Large intestine (tissue), 3 donors: ENCODE data around the gene EMC8. TPM values are rescaled to one million over a fixed set of nuclear protein-coding genes. Genes with fewer than 3 reads are reported as not detected.

Experiments
- DNase-seq, 2 donors: peaks; one replicate each; pipeline versions ENCODE4 v3.0.0 to v3.0.0-alpha.2; 2013
- H3K27ac ChIP-seq: one replicate; pipeline ENCODE4 v1.5.1; 2013; ENCODE audit warnings: low read length
- H3K27me3 ChIP-seq: 2 replicates; pipeline ENCODE4 v1.6.1; 2013; ENCODE audit warnings: low read length; ENCODE audit not compliant: control insufficient read depth, insufficient read depth
- H3K36me3 ChIP-seq: 2 replicates; pipeline ENCODE4 v1.6.1; 2013; ENCODE audit warnings: low read length; ENCODE audit not compliant: control insufficient read depth, insufficient read depth
- H3K4me1 ChIP-seq: one replicate; pipeline ENCODE4 v1.6.1; 2013; ENCODE audit warnings: low read length; ENCODE audit not compliant: control insufficient read depth, insufficient read depth
- H3K4me3 ChIP-seq: one replicate; pipeline ENCODE4 v1.5.1; 2013; ENCODE audit warnings: low read length
- H3K9me3 ChIP-seq: one replicate; pipeline ENCODE4 v1.6.1; 2013; ENCODE audit warnings: mild to moderate bottlenecking, low read depth, low read length, moderate library complexity; ENCODE audit not compliant: control insufficient read depth
- WGBS: methylation state at CpG from one replicate; pipeline ENCODE4 v1.1.5; 2013; ENCODE audit warnings: low lambda C conversion rate; ENCODE audit not compliant: insufficient coverage; 5-methylcytosine and 5-hydroxymethylcytosine counted together
- polyA plus RNA-seq: library from polyadenylated mRNA; unstranded; fragments of 120-200 nt; gene quantifications from one replicate; pipeline ENCODE4 v1.2.1, GENCODE V29; 2013

EMC8 gene
- polyA plus RNA-seq, 1 donor = 25.2 TPM

DNA sequence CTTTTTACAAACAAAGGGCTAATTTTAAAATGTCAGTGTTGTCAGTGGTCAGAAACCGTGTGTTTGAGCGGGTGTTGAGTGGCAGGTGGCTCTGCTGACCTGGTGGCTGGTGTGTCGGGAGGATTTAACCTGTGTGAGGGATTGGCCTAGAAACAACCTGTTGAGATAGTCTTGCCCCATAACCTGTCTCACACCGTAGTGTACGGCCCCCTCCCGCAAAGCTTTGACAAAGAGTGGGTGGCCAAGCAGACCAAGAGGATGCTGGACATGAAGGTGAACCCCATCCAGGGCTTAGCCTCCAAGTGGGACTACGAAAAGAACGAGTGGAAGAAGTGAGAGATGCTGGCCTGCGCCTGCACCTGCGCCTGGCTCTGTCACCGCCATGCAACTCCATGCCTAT, 7.2 kb upstream of the EMC8 start:
- Histone ChIP-seq H3K4me3 (no peak overlapping the region), H3K4me1 (no peaks in the 10 kb centered on the region), H3K27me3 (peaks cover 8% of the 10 kb centered on the region), H3K27ac (no peak overlapping the region), H3K9me3 (peaks cover 4% of the 10 kb centered on the region), H3K36me3 (peaks cover 54% of the 10 kb centered on the region)
- no peak for DNase-seq
- no CpG with 5 or more reads among the region's 11 CpGs for WGBS

DNA sequence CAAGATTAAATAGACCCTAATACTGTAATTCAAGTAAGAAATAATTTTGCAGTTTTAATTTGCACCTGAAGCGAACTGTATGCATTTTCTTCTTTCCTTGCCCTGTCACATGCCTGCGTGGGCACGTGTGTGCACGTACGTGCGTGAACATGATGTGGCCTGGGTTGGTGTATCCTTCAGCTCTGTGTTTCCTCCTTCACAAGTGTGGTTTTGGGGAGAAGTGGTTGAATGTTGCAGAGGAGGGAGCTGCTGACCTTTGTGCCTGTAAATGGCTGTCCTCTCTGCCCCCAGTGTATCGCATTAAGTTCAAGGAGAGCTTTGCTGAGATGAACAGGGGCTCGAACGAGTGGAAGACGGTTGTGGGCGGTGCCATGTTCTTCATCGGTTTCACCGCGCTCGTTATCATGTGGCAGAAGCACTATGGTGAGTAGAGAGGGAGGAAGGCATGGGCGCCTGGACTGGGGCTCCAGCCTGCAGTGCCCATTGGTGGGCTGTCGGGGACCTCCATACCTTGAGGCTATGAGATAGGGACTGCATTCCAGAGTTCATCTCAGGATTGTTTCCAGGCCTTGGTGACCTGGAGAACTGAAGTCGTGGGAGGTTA, 6.2 kb upstream of the EMC8 start:
- WGBS = no CpG with 5 or more reads among the region's 18 CpGs
- Histone ChIP-seq H3K27ac (no peak overlapping the region), H3K9me3 (peaks cover 4% of the 10 kb centered on the region), H3K4me1 (no peaks in the 10 kb centered on the region), H3K4me3 (no peak overlapping the region), H3K27me3 (peaks cover under 1% of the 10 kb centered on the region), H3K36me3 (peaks cover 59% of the 10 kb centered on the region)
- DNase-seq = no peak

DNA sequence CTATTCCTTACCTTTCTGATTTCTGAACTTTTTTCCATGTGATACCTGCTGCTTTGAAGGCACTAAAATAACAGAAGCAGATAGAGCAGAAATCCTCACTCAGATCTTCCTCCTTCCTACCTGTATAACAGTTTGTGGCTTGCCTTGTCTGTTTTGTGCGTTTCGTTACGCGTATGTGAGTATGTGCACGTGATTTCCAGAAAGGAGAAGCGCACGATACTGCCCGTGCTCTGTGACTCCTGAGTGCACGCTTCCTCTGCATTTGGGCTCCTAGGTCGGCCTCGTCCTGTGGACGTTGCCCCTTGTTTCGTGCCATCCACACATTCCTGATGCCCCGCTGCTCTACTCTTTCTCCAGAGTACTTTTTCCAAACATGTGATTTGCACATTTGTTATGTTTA, 4.2 kb upstream of the EMC8 start:
- Histone ChIP-seq H3K9me3 (no peaks in the 10 kb centered on the region), H3K4me1 (no peaks in the 10 kb centered on the region), H3K27me3 (no peaks in the 10 kb centered on the region), H3K27ac (no peak overlapping the region), H3K36me3 (peaks cover 59% of the 10 kb centered on the region), H3K4me3 (no peak overlapping the region)
- no peak for DNase-seq
- WGBS = 100% methylated on average over 1 of the region's 14 CpGs

DNA sequence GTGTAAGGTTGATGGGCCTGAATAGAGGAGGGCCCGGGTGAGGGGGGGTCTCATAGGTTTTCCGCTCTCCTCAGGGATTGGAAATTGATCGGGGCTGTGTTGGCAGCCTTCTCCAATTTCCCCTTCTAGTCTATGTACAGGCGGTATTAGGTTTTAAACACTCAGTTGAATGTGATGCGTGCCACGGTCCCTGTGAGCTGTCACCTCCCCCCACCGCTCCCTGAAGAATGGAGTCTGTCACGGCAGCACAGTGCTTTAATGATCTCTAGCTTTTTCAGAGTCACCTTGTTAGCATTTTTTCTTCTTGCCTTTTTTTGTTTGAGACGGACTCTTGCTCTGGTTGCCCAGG, 951 bp upstream of the EMC8 start:
- DNase-seq = no peak
- Histone ChIP-seq H3K36me3 (peaks cover 59% of the 10 kb centered on the region), H3K27me3 (no peaks in the 10 kb centered on the region), H3K9me3 (no peaks in the 10 kb centered on the region), H3K27ac (peak overlapping the region; percentile 56), H3K4me1 (peaks cover 2% of the 10 kb centered on the region), H3K4me3 (peak overlapping the region; percentile 85)
- WGBS = 40% methylated on average over 1 of the region's 9 CpGs

DNA sequence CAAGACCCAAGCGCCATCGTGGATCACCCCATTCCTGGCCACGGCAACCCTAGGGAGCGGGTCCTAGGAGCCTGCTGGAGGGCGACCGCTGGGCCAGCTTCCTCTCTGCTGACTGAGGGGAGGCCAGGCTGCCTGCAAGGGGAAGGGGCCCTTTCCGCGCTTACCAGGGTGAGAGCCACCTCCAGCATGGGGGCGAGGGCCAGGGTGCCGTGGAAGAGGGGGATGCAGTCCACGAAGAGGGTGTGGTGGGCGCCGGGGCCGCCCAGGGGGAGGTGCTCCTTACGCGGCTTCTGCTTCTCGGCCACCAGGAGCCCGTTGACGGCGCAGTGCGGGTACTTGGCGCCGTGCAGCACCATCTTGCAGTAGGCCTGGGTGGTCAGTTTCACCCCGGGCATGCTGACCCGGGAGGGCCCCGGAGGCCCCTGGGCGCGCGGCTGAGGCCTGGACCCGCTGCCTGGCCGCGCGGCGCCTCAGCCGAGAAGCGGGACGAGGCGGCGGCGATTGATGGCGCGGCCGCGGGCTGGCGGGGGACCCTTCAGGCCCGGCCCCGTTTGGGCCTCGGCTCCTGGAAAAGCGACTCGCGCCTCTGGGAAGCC, 345 bp downstream of the EMC8 start:
- DNase-seq = peak; percentile 29 to 48
- H3K4me1 ChIP-seq = peaks cover 2% of the 10 kb centered on the region
- no peaks in the 10 kb centered on the region for H3K9me3 ChIP-seq
- H3K27ac ChIP-seq = peak overlapping the region; percentile 43
- H3K27me3 ChIP-seq = no peaks in the 10 kb centered on the region
- no CpG with 5 or more reads among the region's 51 CpGs for WGBS
- H3K4me3 ChIP-seq = peak overlapping the region; percentile 85
- peaks cover 60% of the 10 kb centered on the region for H3K36me3 ChIP-seq

DNA sequence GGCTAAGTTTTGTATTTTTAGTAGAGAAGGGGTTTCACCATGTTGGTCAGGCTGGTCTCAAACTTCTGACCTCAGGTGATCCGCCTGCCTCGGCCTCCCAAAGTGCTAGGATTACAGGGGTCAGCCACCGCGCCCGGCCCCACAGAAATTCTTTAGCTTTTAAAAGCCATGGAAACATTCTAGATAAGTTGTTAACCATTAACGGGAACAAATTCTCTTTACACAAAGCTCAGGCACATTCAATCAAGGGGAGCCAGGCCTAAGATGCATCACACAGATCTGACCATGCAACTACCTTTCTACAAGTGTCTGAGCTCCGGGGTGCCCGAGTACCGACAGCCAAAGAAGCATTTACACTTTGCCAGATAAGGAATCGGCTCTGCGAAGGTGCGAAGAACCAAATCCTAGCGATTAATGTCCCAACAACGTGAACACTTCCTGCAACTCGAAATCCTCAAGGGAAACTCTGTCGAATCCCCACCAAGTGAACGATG, 1.0 kb downstream of the EMC8 start:
- Histone ChIP-seq H3K4me1 (peaks cover 2% of the 10 kb centered on the region), H3K27ac (peak overlapping the region; percentile 43), H3K4me3 (peak overlapping the region; percentile 85), H3K36me3 (peaks cover 57% of the 10 kb centered on the region), H3K27me3 (no peaks in the 10 kb centered on the region), H3K9me3 (no peaks in the 10 kb centered on the region)
- peak in 1 of 2 donors; percentile 45 for DNase-seq
- WGBS = 0% methylated on average over 2 of the region's 17 CpGs

DNA sequence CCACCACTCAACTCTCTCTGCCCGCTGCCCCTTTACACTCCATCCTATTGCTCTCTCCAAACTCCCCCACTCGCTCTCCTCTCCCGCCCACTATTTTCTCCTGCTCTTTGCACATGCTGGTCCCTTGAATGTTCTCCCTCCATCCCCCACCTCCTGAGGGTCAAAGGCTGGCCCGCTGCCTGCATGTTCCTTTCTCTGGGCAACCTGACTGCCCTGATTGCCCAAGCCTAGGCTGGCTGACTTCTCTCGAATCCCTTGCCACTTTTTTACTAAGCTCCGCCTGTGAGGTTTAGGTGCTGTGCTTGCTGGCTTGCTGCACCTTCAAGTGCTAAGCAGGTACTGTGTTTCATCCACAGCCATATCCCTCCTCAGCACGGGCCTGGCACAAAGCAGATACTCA, 2.7 kb downstream of the EMC8 start:
- Histone ChIP-seq H3K4me3 (no peak overlapping the region), H3K9me3 (peaks cover under 1% of the 10 kb centered on the region), H3K27ac (no peak overlapping the region), H3K4me1 (peaks cover 2% of the 10 kb centered on the region), H3K36me3 (peaks cover 56% of the 10 kb centered on the region), H3K27me3 (no peaks in the 10 kb centered on the region)
- no CpG with 5 or more reads among the region's 7 CpGs for WGBS
- no peak for DNase-seq

DNA sequence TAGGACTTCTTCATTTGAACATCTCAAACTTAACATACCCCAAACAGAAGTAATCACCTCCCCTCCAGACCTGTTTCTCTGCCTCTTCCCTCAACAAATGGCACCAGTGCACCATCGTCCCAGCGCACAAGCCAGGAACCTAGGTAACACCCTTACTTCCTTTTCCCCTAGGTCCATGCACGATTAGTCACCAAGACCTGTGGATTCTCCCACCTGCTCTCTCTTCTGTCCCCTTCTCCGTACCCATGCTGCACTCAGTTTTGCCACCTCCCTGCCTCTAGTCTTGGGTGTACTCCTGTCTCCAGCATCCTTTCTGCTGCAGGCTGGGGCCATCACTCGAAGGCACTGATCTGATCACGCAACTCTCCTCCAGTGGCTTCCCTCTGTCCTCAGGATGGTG, 3.2 kb downstream of the EMC8 start:
- H3K9me3 ChIP-seq = peaks cover 3% of the 10 kb centered on the region
- DNase-seq = no peak
- H3K27ac ChIP-seq = no peak overlapping the region
- peaks cover 56% of the 10 kb centered on the region for H3K36me3 ChIP-seq
- no peaks in the 10 kb centered on the region for H3K27me3 ChIP-seq
- H3K4me1 ChIP-seq = peaks cover 2% of the 10 kb centered on the region
- H3K4me3 ChIP-seq = no peak overlapping the region
- whole genome bisulfite sequencing = 100% methylated on average over 1 of the region's 6 CpGs

DNA sequence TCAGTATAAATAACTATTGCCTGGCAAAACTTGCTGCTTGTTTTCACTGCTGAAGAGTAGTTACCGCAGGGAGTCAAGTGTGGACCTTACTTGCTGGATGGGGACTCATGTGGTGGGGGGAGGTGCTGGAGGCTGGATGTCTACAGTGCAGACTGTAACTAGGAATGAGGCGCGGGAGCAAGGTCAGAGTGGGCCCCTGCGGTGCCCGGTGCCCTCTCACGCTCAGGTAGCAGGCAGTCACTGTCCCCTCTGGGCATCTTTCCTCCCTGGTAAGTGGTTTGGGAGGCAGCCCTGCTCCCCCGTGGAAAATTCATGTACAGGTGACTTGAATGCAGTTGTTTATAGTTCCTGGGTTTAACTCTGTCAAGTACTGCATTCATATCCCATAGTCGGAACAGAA, 4.6 kb downstream of the EMC8 start:
- H3K36me3 ChIP-seq = peaks cover 55% of the 10 kb centered on the region
- peaks cover 2% of the 10 kb centered on the region for H3K4me1 ChIP-seq
- no peak overlapping the region for H3K4me3 ChIP-seq
- DNase-seq = no peak
- H3K27me3 ChIP-seq = no peaks in the 10 kb centered on the region
- peaks cover 3% of the 10 kb centered on the region for H3K9me3 ChIP-seq
- no CpG with 5 or more reads among the region's 8 CpGs for WGBS
- H3K27ac ChIP-seq = no peak overlapping the region

DNA sequence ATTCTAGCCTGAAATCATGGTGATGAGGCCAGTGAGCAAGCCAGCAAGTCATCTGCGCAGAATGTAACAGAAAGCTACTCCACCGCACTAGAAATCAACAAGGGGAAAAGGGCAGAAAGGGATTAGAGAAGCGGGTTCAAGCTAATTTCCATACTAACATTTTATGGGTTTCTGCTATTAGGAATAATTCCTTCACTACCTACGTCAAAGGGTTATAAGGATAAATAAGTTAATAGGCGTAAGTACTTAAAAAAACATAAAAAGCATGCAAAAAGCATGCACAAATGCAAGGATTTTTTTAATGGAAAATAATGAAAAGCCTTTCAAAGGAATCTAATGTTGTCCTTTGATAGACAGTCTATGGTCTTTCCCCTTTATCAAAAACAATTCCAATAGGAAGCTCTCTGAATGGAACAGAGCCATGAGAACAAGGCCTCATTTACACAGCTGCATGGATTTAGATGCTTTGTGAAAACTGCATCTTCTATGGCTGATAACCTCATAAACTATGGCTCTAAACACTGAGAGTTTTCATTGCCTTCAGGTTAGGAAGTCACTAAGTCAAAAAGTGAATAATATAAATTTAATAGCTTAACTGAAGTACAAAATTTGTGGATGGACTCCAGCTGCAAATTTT, 5.6 kb downstream of the EMC8 start:
- no peak for DNase-seq
- Histone ChIP-seq H3K4me1 (peaks cover 2% of the 10 kb centered on the region), H3K27me3 (no peaks in the 10 kb centered on the region), H3K36me3 (peaks cover 58% of the 10 kb centered on the region), H3K27ac (no peak overlapping the region), H3K4me3 (no peak overlapping the region), H3K9me3 (peaks cover 3% of the 10 kb centered on the region)
- WGBS = 100% methylated on average over 1 of the region's 5 CpGs
